Measurements from ENCODE around the gene CTDSPL.
A peak's percentile ranks its signal among the peaks of the same experiment; 100 is the strongest.

Gene CTDSPL

GRCh38 chr3:37995652-37996641 lies 134.3 kb downstream of the CTDSPL start:
- Histone ChIP-seq H3K27me3 (no peaks in the 10 kb centered on the region), H3K27ac (no peak overlapping the region), H3K4me3 (no peak overlapping the region), H3K36me3 (no peaks in the 10 kb centered on the region), H3K4me1 (peaks cover 0 to 34% (median 16%) of the 10 kb centered on the region in 4 donors), H3K9me3 (no peaks in the 10 kb centered on the region)
- intact Hi-C loops (cut with DNase I; ENCODE audit: low total_unique reads), result no loop called here
- no peak for TF ChIP-seq CTCF (IDR thresholded peaks at IDR 0.05)
- peak in 1 of 2 donors; percentile 16 for DNase-seq

- H3K4me3 ChIP-seq, result no peak overlapping the region
- TF ChIP-seq CTCF (IDR thresholded peaks at IDR 0.05), result peak; percentile 86 to 89
- no peaks in the 10 kb centered on the region for H3K9me3 ChIP-seq
- peaks cover 0 to 34% (median 16%) of the 10 kb centered on the region in 4 donors for H3K4me1 ChIP-seq
- DNase-seq, result peak; percentile 79 to 83
- no peaks in the 10 kb centered on the region for H3K27me3 ChIP-seq
- intact Hi-C loops (cut with DNase I; ENCODE audit: low total_unique reads), result no loop called here
- no peak overlapping the region for H3K27ac ChIP-seq
- H3K36me3 ChIP-seq, result peaks cover 0 to 9% (median 5%) of the 10 kb centered on the region in 3 donors
Measured at GRCh38 chr3:37996785-37997301, 135.2 kb downstream of the CTDSPL start.

- Histone ChIP-seq H3K36me3 (peaks cover 0 to 12% (median 9%) of the 10 kb centered on the region in 3 donors), H3K4me3 (no peak overlapping the region), H3K4me1 (peaks cover 0 to 34% (median 16%) of the 10 kb centered on the region in 4 donors), H3K27me3 (no peaks in the 10 kb centered on the region), H3K27ac (peak overlapping the region in 1 of 2 donors; percentile 92), H3K9me3 (no peaks in the 10 kb centered on the region)
- intact Hi-C loops (cut with DNase I; ENCODE audit: low total_unique reads), result no loop called here
- TF ChIP-seq CTCF (IDR thresholded peaks at IDR 0.05), result no peak
- DNase-seq, result peak; percentile 19 to 72
Measured at GRCh38 chr3:37997342-37997741, 135.7 kb downstream of the CTDSPL start.

GRCh38 chr3:37997791-37998370 lies 136.2 kb downstream of the CTDSPL start:
- TF ChIP-seq CTCF (IDR thresholded peaks at IDR 0.05), result no peak
- intact Hi-C loops (cut with DNase I; ENCODE audit: low total_unique reads), result no loop called here
- Histone ChIP-seq H3K27ac (peak overlapping the region; percentile 92 to 95), H3K36me3 (peaks cover 0 to 12% (median 10%) of the 10 kb centered on the region in 3 donors), H3K4me3 (peak overlapping the region in 1 of 2 donors; percentile 69), H3K4me1 (peaks cover 0 to 34% (median 16%) of the 10 kb centered on the region in 4 donors), H3K27me3 (no peaks in the 10 kb centered on the region), H3K9me3 (no peaks in the 10 kb centered on the region)
- DNase-seq, result peak; percentile 24 to 72

GRCh38 chr3:37999836-38000235 lies 138.2 kb downstream of the CTDSPL start:
- TF ChIP-seq CTCF (IDR thresholded peaks at IDR 0.05), result no peak
- Histone ChIP-seq H3K27ac (no peak overlapping the region), H3K36me3 (peaks cover 0 to 12% (median 10%) of the 10 kb centered on the region in 3 donors), H3K4me1 (peaks cover 0 to 41% (median 10%) of the 10 kb centered on the region in 4 donors), H3K9me3 (no peaks in the 10 kb centered on the region), H3K4me3 (no peak overlapping the region), H3K27me3 (no peaks in the 10 kb centered on the region)
- DNase-seq, result peak; percentile 19 to 59
- intact Hi-C loops (cut with DNase I; ENCODE audit: low total_unique reads), result loop anchor here (5.0 to 10.0 kb wide), 3 partner anchors 37 to 165 kb away; partner anchors contain the start of genes DLEC1 and OXSR1

Measured in tibial artery (tissue), 4 donors.